Calu3 (cell line): ENCODE measurements around the gene PARD6B. TPM values are rescaled to one million over a fixed set of nuclear protein-coding genes. Genes with fewer than 3 reads are reported as not detected.
"Not testable (repeated sequence)": the region's sequence is repeated elsewhere in the genome, so short reads cannot be mapped to it uniquely, and the experiment has no call there.

Experiments
- BruUV-seq: library from RNA; stranded (reverse); fragments of 400-500 nt; replicated peaks from 2 replicates; lab custom pipeline; 2021; lab: Mats Ljungman, UMichigan
- CTCF ChIA-PET: fragments of 300-600 bp; sonication (Branson Sonifier 250); formaldehyde crosslinking; loops from one replicate; lab custom pipeline; 2022; ENCODE audit warnings: antibody characterized with exemption; lab: Charles Lee
- DNase-seq: peaks from one replicate; pipeline ENCODE4 v3.0.0; 2022
- H3K27ac Mint-ChIP-seq: one replicate; pipeline ENCODE4 v1.8.0; 2022; ENCODE audit warnings: mixed read lengths; ENCODE audit not compliant: unreplicated experiment
- H3K27me3 Mint-ChIP-seq: one replicate; pipeline ENCODE4 v1.8.0; 2022; ENCODE audit warnings: mixed read lengths; ENCODE audit not compliant: unreplicated experiment
- H3K36me3 Mint-ChIP-seq: one replicate; pipeline ENCODE4 v1.8.0; 2022; ENCODE audit warnings: mild to moderate bottlenecking, moderate library complexity, mixed read lengths; ENCODE audit not compliant: insufficient read depth, unreplicated experiment
- H3K4me1 Mint-ChIP-seq: one replicate; pipeline ENCODE4 v1.8.0; 2022; ENCODE audit warnings: mild to moderate bottlenecking, low read depth, mixed read lengths; ENCODE audit not compliant: unreplicated experiment
- H3K4me3 Mint-ChIP-seq: one replicate; pipeline ENCODE4 v1.8.0; 2022; ENCODE audit warnings: mild to moderate bottlenecking, low read depth, moderate library complexity, mixed read lengths; ENCODE audit not compliant: unreplicated experiment
- H3K9me3 Mint-ChIP-seq: one replicate; pipeline ENCODE4 v1.8.0; 2022; ENCODE audit warnings: low read depth, mixed read lengths; ENCODE audit not compliant: unreplicated experiment
- intact Hi-C: fragments of 100-400 bp; cut with micrococcal nuclease; formaldehyde crosslinking; loops from one replicate; pipeline ENCODE4 v1.10.0; 2022; ENCODE audit not compliant: unreplicated experiment
- total RNA-seq: library from RNA; stranded (reverse); gene quantifications from 2 replicates; pipeline ENCODE4 v1.2.3, GENCODE V29; 2022
- TF ChIP-seq, protein P1 (sequence below): fragments of 200-600 bp; IDR thresholded peaks from one replicate; pipeline ENCODE4 v1.8.0; 2022; ENCODE audit warnings: antibody characterized with exemption; ENCODE audit not compliant: unreplicated experiment

The PARD6B gene
- total RNA-seq, 1 experiment from 2014 or later = 114 TPM

DNA sequence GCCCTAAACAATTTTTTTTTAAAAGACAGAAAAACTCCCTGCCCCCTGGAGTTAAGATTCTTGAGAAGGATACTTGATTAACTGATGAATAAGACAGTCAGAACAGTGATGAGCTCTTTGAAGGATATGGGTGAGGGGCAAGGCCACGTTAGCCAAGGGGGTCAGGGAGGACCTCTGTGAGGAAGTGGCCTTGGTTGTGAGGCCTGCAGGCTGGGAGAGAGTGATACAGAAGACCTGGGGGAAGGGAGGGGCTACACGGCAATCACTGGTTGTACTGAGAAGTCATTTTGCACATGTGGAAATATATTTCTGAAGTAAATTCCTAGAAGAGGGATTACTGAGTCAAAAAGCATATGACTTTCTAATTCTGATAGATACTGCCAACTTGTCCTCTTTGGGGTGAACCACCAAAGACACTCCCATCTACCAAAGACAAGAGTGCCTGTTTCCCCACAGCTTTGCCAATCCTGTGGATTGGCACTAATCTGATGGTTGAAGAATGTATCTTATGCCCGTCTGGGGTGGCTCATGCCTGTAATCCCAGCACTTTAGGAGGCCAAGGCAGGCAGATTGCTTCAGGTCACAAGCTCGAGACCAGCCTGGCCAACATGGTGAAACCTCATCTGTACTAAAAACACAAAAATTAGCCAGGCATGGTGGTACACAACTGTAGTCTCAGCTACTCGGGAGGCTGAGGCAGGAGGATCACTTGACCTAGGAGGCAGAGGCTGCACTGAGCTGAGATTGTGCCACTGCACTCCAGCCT lies 41.2 kb downstream of the PARD6B start:
- Mint-ChIP-seq H3K27me3 (no peaks in the 10 kb centered on the region), H3K36me3 (peaks cover 13% of the 10 kb centered on the region), H3K27ac (no peak overlapping the region), H3K9me3 (no peaks in the 10 kb centered on the region), H3K4me3 (no peak overlapping the region), H3K4me1 (peaks cover 38% of the 10 kb centered on the region)
- intact Hi-C loops = no loop called here
- DNase-seq = no peak
- BruUV-seq = no TSS peak
- CTCF ChIA-PET = interaction anchor here (0.6 to 1.9 kb wide), 5 partner anchors 7 to 147 kb away, joined by 4 to 8 read pairs (median 7); no protein-coding TSS in a partner anchor
- TF ChIP-seq, protein P1, sequence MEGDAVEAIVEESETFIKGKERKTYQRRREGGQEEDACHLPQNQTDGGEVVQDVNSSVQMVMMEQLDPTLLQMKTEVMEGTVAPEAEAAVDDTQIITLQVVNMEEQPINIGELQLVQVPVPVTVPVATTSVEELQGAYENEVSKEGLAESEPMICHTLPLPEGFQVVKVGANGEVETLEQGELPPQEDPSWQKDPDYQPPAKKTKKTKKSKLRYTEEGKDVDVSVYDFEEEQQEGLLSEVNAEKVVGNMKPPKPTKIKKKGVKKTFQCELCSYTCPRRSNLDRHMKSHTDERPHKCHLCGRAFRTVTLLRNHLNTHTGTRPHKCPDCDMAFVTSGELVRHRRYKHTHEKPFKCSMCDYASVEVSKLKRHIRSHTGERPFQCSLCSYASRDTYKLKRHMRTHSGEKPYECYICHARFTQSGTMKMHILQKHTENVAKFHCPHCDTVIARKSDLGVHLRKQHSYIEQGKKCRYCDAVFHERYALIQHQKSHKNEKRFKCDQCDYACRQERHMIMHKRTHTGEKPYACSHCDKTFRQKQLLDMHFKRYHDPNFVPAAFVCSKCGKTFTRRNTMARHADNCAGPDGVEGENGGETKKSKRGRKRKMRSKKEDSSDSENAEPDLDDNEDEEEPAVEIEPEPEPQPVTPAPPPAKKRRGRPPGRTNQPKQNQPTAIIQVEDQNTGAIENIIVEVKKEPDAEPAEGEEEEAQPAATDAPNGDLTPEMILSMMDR = no peak

DNA sequence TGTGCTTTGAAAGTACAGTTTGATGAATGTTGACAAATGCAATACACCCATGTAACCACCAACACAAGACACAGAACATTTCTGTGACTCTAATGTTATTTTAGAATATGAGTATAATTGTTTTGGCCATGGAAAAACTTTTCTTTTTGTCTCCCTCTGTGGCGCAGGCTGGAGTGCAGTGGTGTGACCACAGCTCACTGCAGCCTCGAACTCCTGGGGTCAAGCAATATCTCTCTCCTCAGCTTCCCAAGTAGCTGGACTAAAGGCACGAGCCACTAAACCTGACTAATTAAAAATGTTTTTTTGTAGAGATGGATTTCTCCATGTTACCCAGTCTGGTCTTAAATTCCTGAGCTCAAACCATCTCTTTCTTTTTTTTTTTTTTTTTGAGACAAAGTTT lies 43.1 kb downstream of the PARD6B start:
- Mint-ChIP-seq H3K27ac (no peak overlapping the region), H3K4me3 (no peak overlapping the region), H3K9me3 (no peaks in the 10 kb centered on the region), H3K4me1 (peaks cover 32% of the 10 kb centered on the region), H3K27me3 (no peaks in the 10 kb centered on the region), H3K36me3 (peaks cover 13% of the 10 kb centered on the region)
- CTCF ChIA-PET = interaction anchor here (1.2 to 1.9 kb wide), 2 partner anchors 10 to 149 kb away, joined by 6 to 8 read pairs; no protein-coding TSS in a partner anchor
- DNase-seq = no peak
- TF ChIP-seq, protein P1 = no peak
- BruUV-seq = no TSS peak
- intact Hi-C loops = no loop called here

DNA sequence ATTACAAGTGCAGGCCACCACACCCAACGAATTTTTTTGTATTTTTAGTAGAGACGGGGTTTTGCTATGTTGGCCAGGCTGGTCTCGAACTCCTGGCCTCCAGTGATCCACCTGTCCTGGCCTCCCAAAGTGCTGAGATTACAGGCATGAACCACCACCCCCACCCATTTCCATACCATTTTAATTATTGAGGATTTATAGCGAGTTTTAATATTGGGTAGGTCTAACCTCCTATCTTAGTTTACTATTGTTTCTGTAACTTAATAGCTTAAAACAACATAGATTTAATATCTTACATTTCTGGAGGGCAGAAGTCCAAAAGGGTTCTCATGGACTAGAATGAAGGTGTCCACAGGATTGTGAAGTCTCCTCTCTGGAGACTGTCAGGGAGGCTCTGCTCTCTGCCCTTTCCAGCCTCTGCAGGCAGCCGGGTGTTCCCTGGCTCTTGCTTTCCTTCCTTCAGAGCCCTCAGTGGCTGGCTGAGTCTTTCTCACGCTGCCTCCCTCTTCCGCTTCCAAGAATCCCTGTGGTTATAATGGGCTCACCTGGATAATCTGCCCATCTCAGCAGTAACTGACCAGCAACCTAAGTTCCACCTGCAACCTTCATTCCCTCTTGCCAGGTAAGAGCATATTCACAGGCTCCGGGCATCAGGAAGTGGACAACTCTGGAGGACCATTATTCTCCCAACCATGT lies 44.9 kb downstream of the PARD6B start:
- intact Hi-C loops = no loop called here
- no peak for DNase-seq
- CTCF ChIA-PET = interaction anchor here (0.6 to 1.8 kb wide), 2 partner anchors 14 to 168 kb away, joined by 3 to 4 read pairs; no protein-coding TSS in a partner anchor
- no TSS peak for BruUV-seq
- TF ChIP-seq, protein P1 = no peak
- Mint-ChIP-seq H3K27ac (no peak overlapping the region), H3K4me1 (peaks cover 24% of the 10 kb centered on the region), H3K27me3 (no peaks in the 10 kb centered on the region), H3K36me3 (peaks cover 7% of the 10 kb centered on the region), H3K9me3 (no peaks in the 10 kb centered on the region), H3K4me3 (no peak overlapping the region)

DNA sequence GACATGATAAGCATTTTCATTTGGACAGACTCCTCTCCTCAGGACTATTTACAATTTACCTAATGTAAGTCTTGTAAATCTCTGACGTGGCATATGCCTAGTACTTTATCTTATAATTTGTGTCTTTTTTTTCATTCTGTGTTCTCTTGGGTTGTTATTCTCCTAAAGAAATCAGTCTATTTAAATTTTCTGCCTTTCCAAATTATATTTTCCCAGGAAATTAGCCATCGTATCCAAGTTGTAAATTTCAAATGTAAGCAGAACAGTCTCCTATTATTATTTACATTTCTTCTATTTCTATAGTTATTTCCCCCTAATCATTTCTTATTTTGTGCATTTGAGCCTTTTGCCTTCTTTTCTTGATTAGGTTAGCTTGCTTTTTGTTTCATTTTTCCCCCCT lies 46.0 kb downstream of the PARD6B start:
- peaks cover 14% of the 10 kb centered on the region for H3K4me1 Mint-ChIP-seq
- no TSS peak for BruUV-seq
- no peak overlapping the region for H3K4me3 Mint-ChIP-seq
- CTCF ChIA-PET = interaction anchor here (0.6 to 1.8 kb wide), 2 partner anchors 13 to 14 kb away, joined by 4 to 6 read pairs; no protein-coding TSS in a partner anchor
- intact Hi-C loops = no loop called here
- H3K36me3 Mint-ChIP-seq = peaks cover 4% of the 10 kb centered on the region
- no peaks in the 10 kb centered on the region for H3K27me3 Mint-ChIP-seq
- DNase-seq = no peak
- H3K9me3 Mint-ChIP-seq = no peaks in the 10 kb centered on the region
- TF ChIP-seq, protein P1 = no peak
- H3K27ac Mint-ChIP-seq = no peak overlapping the region

DNA sequence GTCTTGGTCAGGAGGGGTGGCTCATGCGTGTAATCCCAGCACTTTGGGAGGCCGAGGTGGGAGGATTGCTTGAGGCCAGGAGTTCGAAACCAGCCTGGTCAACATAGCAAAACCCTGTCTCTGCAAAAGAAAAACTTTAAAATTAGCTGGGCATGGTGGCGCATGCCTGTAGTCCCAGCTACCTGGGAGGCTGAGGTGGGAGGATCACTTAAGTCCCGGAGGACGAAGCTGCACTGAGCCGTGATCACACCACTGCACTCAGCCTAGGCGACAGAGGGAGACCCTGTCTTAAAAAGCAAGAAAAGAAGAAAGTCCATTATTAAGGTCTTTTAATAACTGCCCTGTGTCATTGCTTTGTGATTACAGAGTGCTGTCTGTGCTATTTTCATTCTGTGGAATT lies 47.6 kb downstream of the PARD6B start:
- BruUV-seq, H3K9me3 Mint-ChIP-seq, H3K27ac Mint-ChIP-seq, DNase-seq, intact Hi-C loops, H3K36me3 Mint-ChIP-seq, H3K27me3 Mint-ChIP-seq, H3K4me3 Mint-ChIP-seq: not testable (repeated sequence)
- peaks cover 14% of the 10 kb centered on the region for H3K4me1 Mint-ChIP-seq
- CTCF ChIA-PET = interaction anchor here (0.7 to 0.8 kb wide), 4 partner anchors 11 to 597 kb away, joined by 3 to 5 read pairs (median 3); no protein-coding TSS in a partner anchor
